Psoas muscle (tissue), 8 donors: ENCODE data around the gene MITD1. TPM values are rescaled to one million over a fixed set of nuclear protein-coding genes. Genes with fewer than 3 reads are reported as not detected.

Experiments used
- ATAC-seq, 4 donors: fragments of 200-7000 bp; cut with Tn5 transposase; one replicate each; pipeline ENCODE4 v1.9.1; 2020; ENCODE audit warnings: moderate library complexity in 3 of 4, mild to moderate bottlenecking in 2 of 4
- DNase-seq, 2 donors: peaks; one replicate each; pipeline ENCODE4 v3.0.0-alpha.2; 2020
- H3K27ac ChIP-seq: fragments of 200-600 bp; one replicate; pipeline ENCODE4 v1.8.0; 2022
- H3K27me3 ChIP-seq, 3 donors: fragments of 200-600 bp in 1 of 3; one replicate each; pipeline versions ENCODE4 v1.6.1 to v1.8.0; 2013 to 2022; ENCODE audit warnings: low read length in 2 of 3, mild to moderate bottlenecking in 2 of 3, moderate library complexity in 1 of 3; ENCODE audit not compliant: insufficient read depth in 3 of 3
- H3K36me3 ChIP-seq, 2 donors: fragments of 200-600 bp in 1 of 2; one replicate each; pipeline versions ENCODE4 v1.6.1 to v1.8.0; 2013 to 2022; ENCODE audit warnings: low read depth in 1 of 2, mild to moderate bottlenecking in 1 of 2, moderate library complexity in 1 of 2; ENCODE audit not compliant: insufficient read depth in 1 of 2
- H3K4me1 ChIP-seq: fragments of 200-600 bp; one replicate; pipeline ENCODE4 v1.8.0; 2022
- H3K4me3 ChIP-seq: fragments of 200-600 bp; one replicate; pipeline ENCODE4 v1.8.0; 2022; ENCODE audit warnings: mild to moderate bottlenecking
- H3K9me3 ChIP-seq: fragments of 200-600 bp; one replicate; pipeline ENCODE4 v1.8.0; 2022
- WGBS, 3 donors: extraction: QIAGEN DNeasy Blood & Tissue Kit; methylation state at CpG; one replicate each; pipeline versions ENCODE4 v1.1.6 to v1.1.7; 2013; 5-methylcytosine and 5-hydroxymethylcytosine counted together
- intact Hi-C, 2 donors: fragments of 100-400 bp; cut with DNase I; formaldehyde crosslinking; loops; one replicate each; pipeline versions ENCODE4 v1.11.0 to v1.14.2; 2022
- polyA plus RNA-seq, 3 donors: library from polyadenylated mRNA; stranded (reverse); fragments of 200-250 nt; gene quantifications; one replicate each; pipeline ENCODE4 v1.2.3, GENCODE V29; 2013
- total RNA-seq, 4 donors: library from RNA; stranded (reverse); fragmentation: NEBNext Ultra II Directional in 2 of 4; extraction: Animal tissue kit (Norgen Biotek cat#: 25700) in 2 of 4; gene quantifications; one replicate each; pipeline versions ENCODE4 v1.2.1 to v1.2.4, GENCODE V29; 2021 to 2023
- TF ChIP-seq, protein P1 (sequence below): fragments of 200-600 bp; IDR thresholded peaks from one replicate; pipeline ENCODE4 v1.8.0; 2022; ENCODE audit warnings: antibody characterized with exemption
- donor health status: healthy with polysubstance abuse.
- donor health status: DM: no; HTN: no; CAD: no; lungs with moderate emphysema.
- donor health status: Bipolar disorder and iron deficiency.
- donor health status: healthy.
- donor health status: DM: yes; HTN: yes; CAD: no.
- donor health status: DM: no; HTN: no; CAD: no.
- donor health status: DM: no; HTN: no; CAD: no.
- donor health status: DM: yes; HTN: yes; CAD: no.

Gene MITD1
- total and polyA plus RNA-seq, 7 donors: 6.8 to 22.5 (median 9.9) TPM

DNA sequence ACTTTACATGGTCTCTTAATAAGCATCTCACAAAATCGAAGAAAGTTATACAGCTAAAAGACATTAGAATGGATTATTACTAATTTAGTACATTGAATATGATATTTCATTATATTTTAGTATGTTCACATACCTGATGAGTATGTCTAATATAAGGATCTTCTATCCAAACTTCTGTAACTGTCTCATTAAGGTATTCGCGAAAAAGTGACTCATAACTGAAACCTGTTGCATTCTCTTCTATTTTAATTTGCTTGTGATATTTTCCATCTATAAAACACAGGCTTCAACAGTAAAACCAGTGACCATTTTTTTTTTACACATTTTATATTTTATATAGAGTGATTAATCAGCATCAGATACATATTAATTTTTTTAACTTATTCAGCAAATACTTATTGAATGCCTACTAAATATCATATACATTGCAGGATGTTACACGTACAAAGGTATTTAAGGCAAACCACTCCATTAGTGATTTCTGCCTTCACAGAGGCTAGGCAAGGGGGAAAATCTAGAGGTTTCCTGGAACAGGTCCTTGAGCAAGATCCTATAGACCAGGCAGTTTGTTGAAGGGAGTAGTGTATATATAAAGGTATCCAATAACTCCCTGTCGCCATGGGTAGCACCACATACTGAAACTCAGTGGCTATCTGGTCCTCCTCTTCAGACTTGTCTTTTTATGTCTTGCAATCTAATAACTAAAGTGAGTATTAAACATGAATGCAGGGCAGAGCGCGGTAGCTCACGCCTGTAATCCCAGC lies 9.3 kb downstream of the MITD1 start:
- Histone ChIP-seq H3K36me3 (peaks cover 3 to 72% of the 10 kb centered on the region in 2 donors), H3K4me3 (no peak overlapping the region), H3K9me3 (no peaks in the 10 kb centered on the region), H3K4me1 (no peaks in the 10 kb centered on the region), H3K27ac (no peak overlapping the region), H3K27me3 (no peaks in the 10 kb centered on the region)
- WGBS, 3 donors: 94 to 97% (median 96%) methylated on average over 8 of the region's 8 CpGs
- DNase-seq (no peak), ATAC-seq (no peak)
- intact Hi-C loops: no loop called here
- TF ChIP-seq, protein P1, sequence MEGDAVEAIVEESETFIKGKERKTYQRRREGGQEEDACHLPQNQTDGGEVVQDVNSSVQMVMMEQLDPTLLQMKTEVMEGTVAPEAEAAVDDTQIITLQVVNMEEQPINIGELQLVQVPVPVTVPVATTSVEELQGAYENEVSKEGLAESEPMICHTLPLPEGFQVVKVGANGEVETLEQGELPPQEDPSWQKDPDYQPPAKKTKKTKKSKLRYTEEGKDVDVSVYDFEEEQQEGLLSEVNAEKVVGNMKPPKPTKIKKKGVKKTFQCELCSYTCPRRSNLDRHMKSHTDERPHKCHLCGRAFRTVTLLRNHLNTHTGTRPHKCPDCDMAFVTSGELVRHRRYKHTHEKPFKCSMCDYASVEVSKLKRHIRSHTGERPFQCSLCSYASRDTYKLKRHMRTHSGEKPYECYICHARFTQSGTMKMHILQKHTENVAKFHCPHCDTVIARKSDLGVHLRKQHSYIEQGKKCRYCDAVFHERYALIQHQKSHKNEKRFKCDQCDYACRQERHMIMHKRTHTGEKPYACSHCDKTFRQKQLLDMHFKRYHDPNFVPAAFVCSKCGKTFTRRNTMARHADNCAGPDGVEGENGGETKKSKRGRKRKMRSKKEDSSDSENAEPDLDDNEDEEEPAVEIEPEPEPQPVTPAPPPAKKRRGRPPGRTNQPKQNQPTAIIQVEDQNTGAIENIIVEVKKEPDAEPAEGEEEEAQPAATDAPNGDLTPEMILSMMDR: no peak

DNA sequence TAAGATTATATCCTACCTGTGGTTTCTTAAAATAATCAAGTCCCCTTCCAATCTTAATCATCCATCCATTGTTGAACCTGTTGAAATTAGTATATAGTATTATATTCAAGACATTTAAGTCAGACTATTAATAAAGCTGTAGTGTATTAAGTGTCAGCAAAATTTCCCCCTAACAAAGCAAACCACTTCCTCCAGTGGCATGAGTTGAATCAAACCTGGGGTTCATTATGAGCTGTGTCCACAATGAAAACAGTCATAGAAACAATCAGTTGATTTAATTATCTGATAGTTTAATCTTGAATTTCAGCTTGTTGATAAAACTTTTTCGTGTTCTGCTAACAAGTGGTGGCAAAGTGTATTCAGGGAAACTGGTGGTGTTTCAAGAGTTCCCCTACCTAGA lies 11.3 kb downstream of the MITD1 start:
- Histone ChIP-seq H3K36me3 (peaks cover 3 to 89% of the 10 kb centered on the region in 2 donors), H3K27me3 (no peaks in the 10 kb centered on the region), H3K27ac (no peak overlapping the region), H3K4me1 (no peaks in the 10 kb centered on the region), H3K4me3 (no peak overlapping the region), H3K9me3 (no peaks in the 10 kb centered on the region)
- ATAC-seq (no peak), DNase-seq (no peak)
- intact Hi-C loops: loop anchor here in 1 of 2 donors (10.0 kb wide), 1 partner anchor 155 kb away; no protein-coding TSS in a partner anchor
- TF ChIP-seq, protein P1: no peak
- 73 to 94% (median 92%) methylated on average over 1 of the region's 1 CpG for WGBS, 3 donors

DNA sequence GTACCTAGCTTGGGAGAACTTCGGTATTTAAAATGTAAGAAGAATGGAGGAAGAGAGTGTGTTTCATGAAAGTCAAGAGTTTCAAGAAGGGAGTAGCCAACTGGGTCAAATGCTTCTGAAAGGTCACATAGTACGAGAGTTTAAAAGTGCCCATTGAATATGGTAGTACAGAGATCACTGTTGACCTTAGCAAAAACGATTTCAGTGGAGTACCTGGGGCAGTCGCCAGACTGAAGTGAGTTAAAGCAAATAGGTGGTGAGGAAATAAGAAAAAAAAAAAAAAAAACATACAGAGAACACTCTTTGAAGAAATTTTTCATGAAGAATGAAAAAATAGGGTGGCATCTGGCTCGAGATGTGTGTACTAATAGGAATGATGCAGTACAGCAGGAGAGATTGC lies 14.6 kb downstream of the MITD1 start:
- H3K9me3 ChIP-seq: no peaks in the 10 kb centered on the region
- no peak overlapping the region for H3K27ac ChIP-seq
- no peak overlapping the region for H3K4me3 ChIP-seq
- ATAC-seq (no peak), DNase-seq (no peak)
- intact Hi-C loops: loop anchor here in 1 of 2 donors (10.0 kb wide), 1 partner anchor 159 kb away; no protein-coding TSS in a partner anchor
- H3K36me3 ChIP-seq: peaks cover 3 to 89% of the 10 kb centered on the region in 2 donors
- no peaks in the 10 kb centered on the region for H3K27me3 ChIP-seq
- 68 to 91% (median 74%) methylated on average over 5 of the region's 5 CpGs for WGBS, 3 donors
- no peaks in the 10 kb centered on the region for H3K4me1 ChIP-seq
- TF ChIP-seq, protein P1: no peak

DNA sequence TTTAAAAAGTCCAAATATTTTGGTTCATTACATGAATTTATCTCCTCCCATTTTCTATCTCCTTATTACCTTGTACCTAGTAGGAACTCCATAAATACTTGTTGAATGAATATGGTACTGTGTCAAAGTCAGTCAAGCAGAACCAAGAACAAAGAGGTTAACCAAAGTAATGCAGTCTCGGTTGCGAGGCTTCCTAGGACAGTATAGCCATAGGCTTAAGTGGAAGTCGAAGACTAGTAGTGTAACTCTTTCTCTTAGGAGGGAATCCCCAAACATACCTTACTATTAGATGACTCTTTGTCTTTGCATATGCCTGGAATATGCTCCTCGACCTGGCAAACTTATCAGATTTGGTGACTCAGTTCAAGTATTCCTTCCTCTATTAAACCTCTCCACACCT lies 21.3 kb downstream of the MITD1 start:
- no peak overlapping the region for H3K4me3 ChIP-seq
- no peak overlapping the region for H3K27ac ChIP-seq
- intact Hi-C loops: loop anchor here in 1 of 2 donors (10.0 kb wide), 1 partner anchor 545 kb away; no protein-coding TSS in a partner anchor
- no peaks in the 10 kb centered on the region for H3K9me3 ChIP-seq
- no peaks in the 10 kb centered on the region for H3K27me3 ChIP-seq
- no peaks in the 10 kb centered on the region for H3K4me1 ChIP-seq
- no peak for ATAC-seq
- DNase-seq: no peak
- TF ChIP-seq, protein P1: no peak
- peaks cover 6 to 67% of the 10 kb centered on the region in 2 donors for H3K36me3 ChIP-seq
- WGBS, 3 donors: 87 to 92% (median 92%) methylated on average over 4 of the region's 4 CpGs
